Mesenchymal stem cell (in vitro differentiated cells and primary cell): Measurements from ENCODE around the gene SNX3.

Experiments
- DNase-seq: peaks from one replicate; pipeline ENCODE4 v3.0.0-alpha.2; 2013
- H2AFZ ChIP-seq: one replicate; pipeline ENCODE4 v1.6.1; 2013; ENCODE audit warnings: low read depth, mild to moderate bottlenecking, control low read depth, inconsistent platforms, low read length, moderate library complexity
- H2AK5ac ChIP-seq: 2 replicates; pipeline ENCODE4 v1.6.1; 2013; ENCODE audit warnings: low read length, moderate library complexity, mild to moderate bottlenecking, inconsistent platforms; ENCODE audit not compliant: severe bottlenecking
- H2BK120ac ChIP-seq: one replicate; pipeline ENCODE4 v1.6.1; 2013; ENCODE audit warnings: low read depth, mild to moderate bottlenecking, inconsistent platforms, low read length, moderate library complexity
- H2BK12ac ChIP-seq, 2 experiments: one replicate each; pipeline ENCODE4 v1.6.1; 2013; ENCODE audit warnings: inconsistent platforms in 2 of 2, low read length in 2 of 2, mild to moderate bottlenecking in 2 of 2, moderate library complexity in 2 of 2, control low read depth in 1 of 2
- H2BK15ac ChIP-seq: one replicate; pipeline ENCODE4 v1.6.1; 2013; ENCODE audit warnings: mild to moderate bottlenecking, low read depth, inconsistent platforms; ENCODE audit not compliant: poor library complexity, severe bottlenecking
- H2BK5ac ChIP-seq: 2 replicates; pipeline ENCODE4 v1.6.1; 2013; ENCODE audit warnings: low read depth, mild to moderate bottlenecking, low read length, control low read depth, inconsistent platforms; ENCODE audit not compliant: poor library complexity, severe bottlenecking
- H3K14ac ChIP-seq, 2 experiments: one replicate each; pipeline ENCODE4 v1.6.1; 2013; ENCODE audit warnings: inconsistent platforms in 2 of 2, low read length in 2 of 2, control low read depth in 1 of 2, mild to moderate bottlenecking in 1 of 2, moderate library complexity in 1 of 2
- H3K18ac ChIP-seq, 2 experiments: one replicate each; pipeline ENCODE4 v1.6.1; 2013; ENCODE audit warnings: inconsistent platforms in 2 of 2, low read length in 2 of 2, control low read depth in 1 of 2, low read depth in 1 of 2, mild to moderate bottlenecking in 1 of 2
- H3K23ac ChIP-seq, 2 experiments: one replicate each; pipeline ENCODE4 v1.6.1; 2013; ENCODE audit warnings: inconsistent platforms in 2 of 2, low read length in 2 of 2, mild to moderate bottlenecking in 2 of 2, moderate library complexity in 2 of 2, control low read depth in 1 of 2
- H3K27ac ChIP-seq: 2 replicates; pipeline ENCODE4 v1.5.1; 2013; ENCODE audit warnings: mild to moderate bottlenecking, moderate library complexity, low read length, control low read depth, inconsistent platforms; ENCODE audit not compliant: poor library complexity, severe bottlenecking
- H3K27me3 ChIP-seq, 2 experiments: 2 replicates each; pipeline versions ENCODE4 v1.6.1 to v1.7.0; 2013; ENCODE audit warnings: low read length in 2 of 2, mild to moderate bottlenecking in 2 of 2, moderate library complexity in 2 of 2, control low read depth in 1 of 2, inconsistent platforms in 1 of 2; ENCODE audit not compliant: control insufficient read depth in 1 of 2, insufficient read depth in 1 of 2
- H3K36me3 ChIP-seq, 2 experiments: 2 replicates each; pipeline versions ENCODE4 v1.6.1 to v1.7.0; 2013; ENCODE audit warnings: low read length in 2 of 2, control low read depth in 1 of 2, inconsistent platforms in 1 of 2, low read depth in 1 of 2, mild to moderate bottlenecking in 1 of 2; ENCODE audit not compliant: insufficient read depth in 2 of 2, control insufficient read depth in 1 of 2
- H3K4ac ChIP-seq, 2 experiments: one replicate each; pipeline ENCODE4 v1.6.1; 2013; ENCODE audit warnings: inconsistent platforms in 2 of 2, low read length in 2 of 2, mild to moderate bottlenecking in 2 of 2, moderate library complexity in 2 of 2, control low read depth in 1 of 2, low read depth in 1 of 2
- H3K4me1 ChIP-seq: 2 replicates; pipeline ENCODE4 v1.6.1; 2013; ENCODE audit warnings: low read depth, low read length, control low read depth; ENCODE audit not compliant: control insufficient read depth, insufficient read depth
- H3K4me2 ChIP-seq: 2 replicates; pipeline ENCODE4 v1.6.1; 2013; ENCODE audit warnings: low read length, mild to moderate bottlenecking, inconsistent platforms; ENCODE audit not compliant: poor library complexity, severe bottlenecking
- H3K4me3 ChIP-seq, 2 experiments: 2 replicates each; pipeline versions ENCODE4 v1.5.1 to v1.7.0; 2013; ENCODE audit warnings: low read length in 2 of 2, mild to moderate bottlenecking in 2 of 2, control low read depth in 1 of 2, low read depth in 1 of 2; ENCODE audit not compliant: insufficient read depth in 1 of 2
- H3K79me1 ChIP-seq: replicated peaks from 2 replicates; pipeline ENCODE4 v1.6.1; 2013; ENCODE audit warnings: mild to moderate bottlenecking, control low read depth, low read length, inconsistent platforms; ENCODE audit not compliant: poor library complexity, severe bottlenecking
- H3K9ac ChIP-seq: 2 replicates; pipeline ENCODE4 v1.7.0; 2013; ENCODE audit warnings: mild to moderate bottlenecking, low read length, moderate library complexity
- H3K9me3 ChIP-seq: 2 replicates; pipeline ENCODE4 v1.7.0; 2013; ENCODE audit warnings: mild to moderate bottlenecking, low read length; ENCODE audit not compliant: control insufficient read depth
- H4K8ac ChIP-seq: one replicate; pipeline ENCODE4 v1.6.1; 2013; ENCODE audit warnings: inconsistent platforms, mild to moderate bottlenecking, low read length, moderate library complexity
- H4K91ac ChIP-seq: one replicate; pipeline ENCODE4 v1.6.1; 2013; ENCODE audit warnings: mild to moderate bottlenecking, low read length, inconsistent platforms
- WGBS: methylation state at CpG from one replicate; pipeline ENCODE4 v1.1.7; 2013; ENCODE audit warnings: mixed read lengths; 5-methylcytosine and 5-hydroxymethylcytosine counted together

The SNX3 gene

GRCh38 chr6:108253241-108253640 is 7.6 kb downstream of the SNX3 start:
- H3K9me3 ChIP-seq = no peaks in the 10 kb centered on the region
- peaks cover 3 to 16% of the 10 kb centered on the region in 2 experiments for H3K36me3 ChIP-seq
- H3K23ac ChIP-seq = no peak overlapping the region
- no peaks in the 10 kb centered on the region for H3K27me3 ChIP-seq
- H3K4me1 ChIP-seq = peaks cover 2% of the 10 kb centered on the region
- H3K27ac ChIP-seq = no peak overlapping the region
- no peak overlapping the region for H2BK12ac ChIP-seq
- peaks cover 11% of the 10 kb centered on the region for H3K79me1 ChIP-seq
- H2AFZ ChIP-seq = no peak overlapping the region
- DNase-seq = no peak
- H2BK15ac ChIP-seq = no peak overlapping the region
- H2BK5ac ChIP-seq = no peak overlapping the region
- no peak overlapping the region for H4K91ac ChIP-seq
- no peak overlapping the region for H3K4ac ChIP-seq
- whole genome bisulfite sequencing = no CpG with 5 or more reads among the region's 1 CpG
- no peak overlapping the region for H3K18ac ChIP-seq
- no peak overlapping the region for H3K9ac ChIP-seq
- H3K14ac ChIP-seq = no peak overlapping the region
- H4K8ac ChIP-seq = no peak overlapping the region
- H3K4me3 ChIP-seq = no peak overlapping the region
- H3K4me2 ChIP-seq = no peak overlapping the region
- H2BK120ac ChIP-seq = no peak overlapping the region
- no peak overlapping the region for H2AK5ac ChIP-seq

- no peak overlapping the region for H3K14ac ChIP-seq
- no peak overlapping the region for H3K4ac ChIP-seq
- H2BK12ac ChIP-seq = no peak overlapping the region
- no peak overlapping the region for H3K4me2 ChIP-seq
- no peak overlapping the region for H3K9ac ChIP-seq
- no peak overlapping the region for H3K27ac ChIP-seq
- no peak overlapping the region for H2AK5ac ChIP-seq
- H3K9me3 ChIP-seq = no peaks in the 10 kb centered on the region
- peaks cover 10% of the 10 kb centered on the region for H3K79me1 ChIP-seq
- H2BK15ac ChIP-seq = no peak overlapping the region
- 78% methylated on average over 5 of the region's 5 CpGs for WGBS
- no peak overlapping the region for H3K18ac ChIP-seq
- H4K8ac ChIP-seq = no peak overlapping the region
- H3K4me3 ChIP-seq = no peak overlapping the region
- peaks cover 2% of the 10 kb centered on the region for H3K4me1 ChIP-seq
- DNase-seq = no peak
- H2AFZ ChIP-seq = no peak overlapping the region
- no peak overlapping the region for H4K91ac ChIP-seq
- no peaks in the 10 kb centered on the region for H3K27me3 ChIP-seq
- H3K23ac ChIP-seq = no peak overlapping the region
- H2BK5ac ChIP-seq = no peak overlapping the region
- H3K36me3 ChIP-seq = peaks cover 3 to 17% of the 10 kb centered on the region in 2 experiments
- no peak overlapping the region for H2BK120ac ChIP-seq
Observed at GRCh38 chr6:108252055-108252454, 8.8 kb downstream of the SNX3 start.

- Histone ChIP-seq H3K14ac (no peak overlapping the region), H4K91ac (no peak overlapping the region), H3K9me3 (no peaks in the 10 kb centered on the region), H3K79me1 (peaks cover 13% of the 10 kb centered on the region), H4K8ac (no peak overlapping the region), H3K4me3 (no peak overlapping the region), H3K4me1 (peaks cover 2% of the 10 kb centered on the region), H3K9ac (no peak overlapping the region), H2BK12ac (no peak overlapping the region), H3K27ac (no peak overlapping the region), H3K18ac (no peak overlapping the region), H3K4ac (no peak overlapping the region), H3K36me3 (peaks cover 3 to 18% of the 10 kb centered on the region in 2 experiments), H2BK15ac (no peak overlapping the region), H3K4me2 (no peak overlapping the region), H2BK120ac (no peak overlapping the region), H3K23ac (no peak overlapping the region), H2AFZ (no peak overlapping the region), H2BK5ac (no peak overlapping the region), H3K27me3 (no peaks in the 10 kb centered on the region), H2AK5ac (no peak overlapping the region)
- DNase-seq = no peak
- WGBS = 79% methylated on average over 2 of the region's 2 CpGs
Observed at GRCh38 chr6:108251252-108251651, 9.6 kb downstream of the SNX3 start.

DNA sequence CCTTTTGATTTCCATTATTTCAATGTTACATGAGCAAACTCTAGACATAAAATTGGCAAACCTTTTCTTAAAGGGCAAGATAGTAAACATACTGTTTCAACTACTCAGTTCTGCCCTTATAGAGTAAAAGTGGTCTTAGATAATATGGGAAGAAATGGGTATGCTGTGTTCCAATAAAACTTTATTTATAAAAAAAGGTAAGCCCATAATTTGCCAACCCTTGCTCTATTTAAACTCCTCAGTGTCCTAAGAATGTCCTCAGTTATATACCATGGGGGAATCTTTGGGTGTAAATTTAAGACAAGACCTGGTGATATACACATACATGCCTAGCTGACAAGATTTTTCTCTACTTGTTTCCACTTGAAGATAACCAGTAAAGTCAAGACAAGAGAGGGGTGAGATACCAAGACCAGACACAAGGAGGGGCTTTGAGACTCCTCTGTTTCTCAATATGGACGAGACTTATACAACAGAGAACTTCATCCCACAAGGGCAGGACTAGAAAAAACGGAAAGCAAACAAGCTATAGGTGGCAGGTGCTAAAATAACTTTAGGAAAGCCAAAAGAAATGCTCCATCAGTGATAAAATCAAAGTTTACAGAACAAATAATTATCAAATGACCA is 10.5 kb downstream of the SNX3 start:
- WGBS = 60% methylated on average over 1 of the region's 2 CpGs
- no peaks in the 10 kb centered on the region for H3K27me3 ChIP-seq
- H3K23ac ChIP-seq = no peak overlapping the region
- H3K4ac ChIP-seq = no peak overlapping the region
- no peak overlapping the region for H3K4me3 ChIP-seq
- no peak overlapping the region for H2BK15ac ChIP-seq
- H3K9me3 ChIP-seq = no peaks in the 10 kb centered on the region
- H3K79me1 ChIP-seq = peaks cover 13% of the 10 kb centered on the region
- H3K9ac ChIP-seq = no peak overlapping the region
- no peak overlapping the region for H2BK12ac ChIP-seq
- no peak overlapping the region for H3K14ac ChIP-seq
- no peak overlapping the region for H2AK5ac ChIP-seq
- H4K91ac ChIP-seq = no peak overlapping the region
- no peak overlapping the region for H2BK120ac ChIP-seq
- H3K18ac ChIP-seq = no peak overlapping the region
- H3K4me2 ChIP-seq = no peak overlapping the region
- peak; percentile 52 for DNase-seq
- H3K27ac ChIP-seq = no peak overlapping the region
- peaks cover 3 to 11% of the 10 kb centered on the region in 2 experiments for H3K36me3 ChIP-seq
- H3K4me1 ChIP-seq = peaks cover 2% of the 10 kb centered on the region
- H2BK5ac ChIP-seq = no peak overlapping the region
- no peak overlapping the region for H4K8ac ChIP-seq
- H2AFZ ChIP-seq = no peak overlapping the region
